ENCODE data around the gene CPNE2.
"Not testable (repeated sequence)": the region's sequence is repeated elsewhere in the genome, so short reads cannot be mapped to it uniquely, and the experiment has no call there.

The CPNE2 gene

GRCh38 chr16:57069635-57070370 lies 22.6 kb upstream of the CPNE2 start:
- no peak for DNase-seq

- DNase-seq, result no peak
Measured at GRCh38 chr16:57070424-57070823, 22.0 kb upstream of the CPNE2 start.

GRCh38 chr16:57071081-57071732 lies 21.2 kb upstream of the CPNE2 start:
- DNase-seq, result not testable (repeated sequence)

GRCh38 chr16:57071831-57072582 lies 20.4 kb upstream of the CPNE2 start:
- no peak for DNase-seq

- no peak for DNase-seq
Measured at GRCh38 chr16:57072616-57073275, 19.6 kb upstream of the CPNE2 start.

- DNase-seq, result no peak
Measured at GRCh38 chr16:57077714-57078113, 14.7 kb upstream of the CPNE2 start.

- no peak for DNase-seq
Measured at GRCh38 chr16:57081744-57082143, 10.6 kb upstream of the CPNE2 start.

- no peak for DNase-seq
Measured at GRCh38 chr16:57082664-57083063, 9.7 kb upstream of the CPNE2 start.

GRCh38 chr16:57083485-57084126 lies 8.8 kb upstream of the CPNE2 start:
- no peak for DNase-seq

- peak; percentile 45 to 73 (median 61) for DNase-seq
Measured at GRCh38 chr16:57084257-57084770, 8.1 kb upstream of the CPNE2 start.

- no peak for DNase-seq
Measured at GRCh38 chr16:57084996-57085395, 7.4 kb upstream of the CPNE2 start.

GRCh38 chr16:57087003-57087402 lies 5.4 kb upstream of the CPNE2 start:
- no peak for DNase-seq

GRCh38 chr16:57089406-57089805 lies 3.0 kb upstream of the CPNE2 start:
- no peak for DNase-seq

- DNase-seq, result no peak
Measured at GRCh38 chr16:57091200-57091974, 996 bp upstream of the CPNE2 start.

GRCh38 chr16:57092786-57093411 lies 516 bp downstream of the CPNE2 start:
- peak in 3 of 5 donors; percentile 15 to 41 (median 28) for DNase-seq

- DNase-seq, result no peak
Measured at GRCh38 chr16:57093666-57094564, 1.5 kb downstream of the CPNE2 start.

- DNase-seq, result no peak
Measured at GRCh38 chr16:57094911-57095310, 2.5 kb downstream of the CPNE2 start.

- DNase-seq, result no peak
Measured at GRCh38 chr16:57096192-57096591, 3.8 kb downstream of the CPNE2 start.

- no peak for DNase-seq
Measured at GRCh38 chr16:57096793-57097192, 4.4 kb downstream of the CPNE2 start.

Data from T-helper 1 cell (primary cell).